GM13977 (cell line): ENCODE measurements around the gene CCDC127.
"Not testable (repeated sequence)": the region's sequence is repeated elsewhere in the genome, so short reads cannot be mapped to it uniquely, and the experiment has no call there.

Experiments used
- DNase-seq: peaks from one replicate; pipeline ENCODE4 v3.0.0; 2012; ENCODE audit warnings: low spot score
- CTCF ChIP-seq: IDR thresholded peaks from 2 replicates; pipeline ENCODE4 v1.5.1; 2012; ENCODE audit warnings: mild to moderate bottlenecking, control low read depth; ENCODE audit not compliant: insufficient read depth; ENCODE audit errors: extremely low read depth, missing control alignments
- in situ Hi-C: fragments of 300-500 bp; cut with MboI; formaldehyde crosslinking; loops from one replicate; pipeline ENCODE4 v1.12.0; 2022; ENCODE audit warnings: low sequenced_read_pairs, low pct_unique_long_range_greater_than_20kb, mixed read lengths, inconsistent platforms; ENCODE audit not compliant: unreplicated experiment

The CCDC127 gene

GRCh38 chr5:231661-232060 lies 13.7 kb upstream of the CCDC127 start:
- TF ChIP-seq CTCF = no peak
- in situ Hi-C loops = no loop called here
- DNase-seq = no peak

- in situ Hi-C loops = no loop called here
- no peak for DNase-seq
Observed at GRCh38 chr5:230711-231110, 12.8 kb upstream of the CCDC127 start.

GRCh38 chr5:228886-229285 lies 10.9 kb upstream of the CCDC127 start:
- in situ Hi-C loops = no loop called here
- TF ChIP-seq CTCF = no peak
- no peak for DNase-seq

More at GRCh38 chr5:230711-231110, 12.8 kb upstream of the CCDC127 start:
- TF ChIP-seq CTCF = no peak

- in situ Hi-C loops, DNase-seq: not testable (repeated sequence)
Observed at GRCh38 chr5:227375-227774, 9.4 kb upstream of the CCDC127 start.

GRCh38 chr5:225334-225733 lies 7.4 kb upstream of the CCDC127 start:
- DNase-seq = no peak
- TF ChIP-seq CTCF = no peak
- in situ Hi-C loops = no loop called here

- TF ChIP-seq CTCF = no peak
- no peak for DNase-seq
- in situ Hi-C loops = no loop called here
Observed at GRCh38 chr5:223791-224190, 5.8 kb upstream of the CCDC127 start.

GRCh38 chr5:222951-223715 lies 5.2 kb upstream of the CCDC127 start:
- DNase-seq, in situ Hi-C loops: not testable (repeated sequence)

GRCh38 chr5:219991-220390 lies 2.0 kb upstream of the CCDC127 start:
- peak; percentile 42 for DNase-seq
- in situ Hi-C loops = no loop called here
- TF ChIP-seq CTCF = no peak
